A673 (cell line): ENCODE measurements around the gene APBA1. TPM values are rescaled to one million over a fixed set of nuclear protein-coding genes. Genes with fewer than 3 reads are reported as not detected.

ENCODE experiments used
- BruUV-seq: library from RNA; stranded (reverse); fragments of 400-500 nt; replicated peaks from 2 replicates; lab custom pipeline; 2021; lab: Mats Ljungman, UMichigan
- CTCF ChIA-PET: fragments of 300-600 bp; sonication (Branson Sonifier 250); formaldehyde crosslinking; loops from one replicate; lab custom pipeline; 2022; ENCODE audit warnings: antibody characterized with exemption; lab: Charles Lee
- POLR2A ChIA-PET: fragments of 300-600 bp; sonication (Branson Sonifier 250); formaldehyde crosslinking; loops from one replicate; lab custom pipeline; 2022; ENCODE audit warnings: antibody characterized with exemption; ENCODE audit not compliant: low non-redundant PET; lab: Charles Lee
- DNase-seq: peaks from one replicate; pipeline ENCODE4 v3.0.0-alpha.2; 2015; ENCODE audit warnings: low spot score
- H3K27ac ChIP-seq: fragments of 200-600 bp; sonication (generic); 2 replicates; pipeline ENCODE4 v1.5.1; 2016; ENCODE audit warnings: mixed run types, low read depth, mild to moderate bottlenecking, mixed read lengths, antibody characterized with exemption, low read length; ENCODE audit not compliant: poor library complexity, severe bottlenecking
- H3K27me3 ChIP-seq: fragments of 200-600 bp; sonication (generic); replicated peaks from 2 replicates; pipeline ENCODE4 v1.6.1; 2017; ENCODE audit warnings: mixed run types, low read depth, mild to moderate bottlenecking, mixed read lengths, antibody characterized with exemption, low read length; ENCODE audit not compliant: insufficient read depth, poor library complexity
- H3K36me3 ChIP-seq: fragments of 200-600 bp; sonication (generic); 2 replicates; pipeline ENCODE4 v1.6.1; 2016; ENCODE audit warnings: mixed run types, mild to moderate bottlenecking, mixed read lengths, antibody characterized with exemption, low read length; ENCODE audit not compliant: insufficient read depth, poor library complexity, severe bottlenecking
- H3K4me1 ChIP-seq: fragments of 200-600 bp; sonication (generic); 2 replicates; pipeline ENCODE4 v1.6.1; 2017; ENCODE audit warnings: mixed run types, mild to moderate bottlenecking, mixed read lengths, antibody characterized with exemption, low read length; ENCODE audit not compliant: insufficient read depth, poor library complexity, severe bottlenecking
- H3K4me3 ChIP-seq: fragments of 200-600 bp; sonication (generic); 2 replicates; pipeline ENCODE4 v1.5.1; 2016; ENCODE audit warnings: low read depth, mixed run types, mild to moderate bottlenecking, mixed read lengths, low read length; ENCODE audit not compliant: poor library complexity, severe bottlenecking
- H3K9me3 ChIP-seq: fragments of 200-600 bp; sonication (generic); 2 replicates; pipeline ENCODE4 v1.6.1; 2016; ENCODE audit warnings: mixed run types, low read depth, mild to moderate bottlenecking, mixed read lengths, antibody characterized with exemption, low read length; ENCODE audit not compliant: poor library complexity, severe bottlenecking
- EZH2 ChIP-seq: fragments of 200-600 bp; sonication (generic); IDR thresholded peaks from 2 replicates; pipeline ENCODE4 v1.6.1; 2017; ENCODE audit warnings: borderline replicate concordance, low read depth, mild to moderate bottlenecking, mixed read lengths, antibody characterized with exemption, low read length; ENCODE audit not compliant: poor library complexity, severe bottlenecking
- intact Hi-C: fragments of 100-400 bp; cut with micrococcal nuclease; formaldehyde crosslinking; loops from one replicate; pipeline ENCODE4 v1.10.0; 2022; ENCODE audit not compliant: unreplicated experiment
- total RNA-seq: library from RNA; stranded (reverse); gene quantifications from 2 replicates; pipeline ENCODE4 v1.2.3, GENCODE V29; 2021
- TF ChIP-seq, protein P1 (sequence below): fragments of 300-800, 200-600 bp; sonication (generic); conservative IDR thresholded peaks from 2 replicates; pipeline ENCODE4 v1.5.1; 2017; ENCODE audit warnings: low read depth, mild to moderate bottlenecking, antibody characterized with exemption, low read length, moderate library complexity, mixed read lengths

The APBA1 gene
- total RNA-seq, 1 experiment from 2014 or later: 0.13 TPM

DNA sequence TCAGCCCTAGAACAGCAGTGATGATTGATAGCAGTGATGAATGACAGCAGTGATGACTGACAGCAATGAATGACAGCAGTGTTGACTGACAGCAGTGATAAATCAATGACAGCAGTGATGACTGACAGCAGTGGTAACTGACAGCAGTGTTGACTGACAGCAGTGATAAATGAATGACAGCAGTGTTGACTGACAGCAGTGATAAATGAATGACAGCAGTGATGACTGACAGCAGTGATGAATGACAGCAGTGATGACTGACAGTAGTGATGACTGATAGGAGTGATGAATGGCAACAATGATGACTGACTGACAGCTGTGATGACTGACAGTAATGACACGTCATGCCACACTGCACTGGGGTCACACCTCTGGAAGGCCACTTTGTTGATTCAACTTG is 240.4 kb downstream of the APBA1 start:
- CTCF ChIA-PET: no interaction called here
- no peak overlapping the region for H3K27ac ChIP-seq
- TF ChIP-seq EZH2: no peak
- TF ChIP-seq, protein P1, sequence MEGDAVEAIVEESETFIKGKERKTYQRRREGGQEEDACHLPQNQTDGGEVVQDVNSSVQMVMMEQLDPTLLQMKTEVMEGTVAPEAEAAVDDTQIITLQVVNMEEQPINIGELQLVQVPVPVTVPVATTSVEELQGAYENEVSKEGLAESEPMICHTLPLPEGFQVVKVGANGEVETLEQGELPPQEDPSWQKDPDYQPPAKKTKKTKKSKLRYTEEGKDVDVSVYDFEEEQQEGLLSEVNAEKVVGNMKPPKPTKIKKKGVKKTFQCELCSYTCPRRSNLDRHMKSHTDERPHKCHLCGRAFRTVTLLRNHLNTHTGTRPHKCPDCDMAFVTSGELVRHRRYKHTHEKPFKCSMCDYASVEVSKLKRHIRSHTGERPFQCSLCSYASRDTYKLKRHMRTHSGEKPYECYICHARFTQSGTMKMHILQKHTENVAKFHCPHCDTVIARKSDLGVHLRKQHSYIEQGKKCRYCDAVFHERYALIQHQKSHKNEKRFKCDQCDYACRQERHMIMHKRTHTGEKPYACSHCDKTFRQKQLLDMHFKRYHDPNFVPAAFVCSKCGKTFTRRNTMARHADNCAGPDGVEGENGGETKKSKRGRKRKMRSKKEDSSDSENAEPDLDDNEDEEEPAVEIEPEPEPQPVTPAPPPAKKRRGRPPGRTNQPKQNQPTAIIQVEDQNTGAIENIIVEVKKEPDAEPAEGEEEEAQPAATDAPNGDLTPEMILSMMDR: no peak
- POLR2A ChIA-PET: no interaction called here
- H3K4me1 ChIP-seq: no peaks in the 10 kb centered on the region
- H3K27me3 ChIP-seq: no peaks in the 10 kb centered on the region
- intact Hi-C loops: no loop called here
- DNase-seq: no peak
- H3K4me3 ChIP-seq: no peak overlapping the region
- no peaks in the 10 kb centered on the region for H3K36me3 ChIP-seq
- BruUV-seq: no TSS peak
- H3K9me3 ChIP-seq: no peaks in the 10 kb centered on the region

DNA sequence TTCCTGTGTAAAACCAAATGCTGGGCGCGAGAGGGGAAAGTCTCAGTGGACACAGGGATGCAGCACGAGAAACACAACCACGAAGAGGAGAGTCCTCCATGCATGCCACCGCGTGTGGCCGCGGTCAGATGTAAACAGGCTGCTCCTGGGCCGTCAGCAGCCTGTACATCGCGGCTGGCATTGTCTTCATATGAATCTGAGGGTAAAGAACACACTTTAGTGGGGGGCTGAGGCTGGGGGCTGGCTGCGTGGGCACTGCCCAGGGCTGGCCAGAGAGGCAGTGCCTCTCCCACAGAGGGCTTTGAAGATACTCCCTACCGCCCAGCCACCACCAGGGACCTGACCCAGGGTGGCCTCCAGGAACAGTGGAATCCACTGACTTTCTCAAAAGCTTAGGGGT is 241.0 kb downstream of the APBA1 start:
- Histone ChIP-seq H3K4me1 (no peaks in the 10 kb centered on the region), H3K36me3 (no peaks in the 10 kb centered on the region), H3K27me3 (no peaks in the 10 kb centered on the region), H3K4me3 (no peak overlapping the region), H3K27ac (no peak overlapping the region), H3K9me3 (no peaks in the 10 kb centered on the region)
- intact Hi-C loops: no loop called here
- DNase-seq: no peak
- no TSS peak for BruUV-seq
- ChIA-PET CTCF (no interaction called here), POLR2A (no interaction called here)
- TF ChIP-seq, protein P1: no peak
- TF ChIP-seq EZH2: no peak

DNA sequence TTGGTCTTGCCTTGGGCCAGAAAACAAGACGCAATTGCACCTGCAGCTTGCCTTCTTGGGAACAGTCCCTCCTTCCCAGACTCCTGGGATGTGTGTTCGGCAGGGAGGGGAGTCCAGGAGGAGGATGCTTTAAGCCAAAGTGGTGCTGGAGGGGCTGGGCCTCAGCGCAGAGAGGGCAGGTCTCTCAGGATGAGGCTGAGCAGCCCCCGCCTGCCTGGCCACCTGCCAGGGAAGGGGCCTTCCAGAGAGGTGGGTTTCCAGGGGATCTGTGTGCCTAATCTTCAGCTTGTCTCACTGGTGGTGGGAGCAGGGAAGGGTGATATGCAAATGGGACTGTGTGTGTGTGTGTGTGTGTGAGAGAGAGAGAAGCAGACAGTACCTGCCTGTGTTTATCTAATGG is 242.0 kb downstream of the APBA1 start:
- no peak for DNase-seq
- Histone ChIP-seq H3K4me1 (no peaks in the 10 kb centered on the region), H3K27ac (no peak overlapping the region), H3K27me3 (no peaks in the 10 kb centered on the region), H3K36me3 (no peaks in the 10 kb centered on the region), H3K9me3 (no peaks in the 10 kb centered on the region), H3K4me3 (no peak overlapping the region)
- CTCF ChIA-PET: no interaction called here
- TF ChIP-seq, protein P1: no peak
- TF ChIP-seq EZH2: no peak
- POLR2A ChIA-PET: no interaction called here
- intact Hi-C loops: no loop called here
- BruUV-seq: no TSS peak
